Endothelial cell of umbilical vein (primary cell): ENCODE results near the gene HYDIN. TPM values are rescaled to one million over a fixed set of nuclear protein-coding genes. Genes with fewer than 3 reads are reported as not detected.

Source experiments
- BruUV-seq: library from RNA; stranded (reverse); fragments of 400-500 nt; replicated peaks from 2 replicates; lab custom pipeline; 2021; lab: Mats Ljungman, UMichigan
- CTCF ChIA-PET: fragments of 300-600, 350-600 bp; sonication (Branson Sonifier 250); formaldehyde crosslinking; loops from one replicate; lab custom pipeline; 2021; ENCODE audit warnings: antibody characterized with exemption, inconsistent platforms; lab: Charles Lee
- POLR2A ChIA-PET: fragments of 300-600, 350-600 bp; sonication (Branson Sonifier 250); formaldehyde crosslinking; loops from one replicate; lab custom pipeline; 2021; ENCODE audit warnings: antibody characterized with exemption, inconsistent platforms; lab: Charles Lee
- DNase-seq: peaks from one replicate; pipeline ENCODE4 v3.0.0-alpha.2; 2011; ENCODE audit warnings: low read depth, low spot score
- FAIRE-seq: peaks from 2 replicates; lab custom pipeline; 2011; peaks lifted over from hg19 to GRCh38; lab: Jason Lieb, UNC
- H2AFZ ChIP-seq: 2 replicates; pipeline ENCODE4 v1.6.0; 2012; ENCODE audit warnings: low read depth, low read length, control low read depth, inconsistent platforms
- H3K27ac ChIP-seq: 2 replicates; pipeline ENCODE4 v1.5.1; 2011; ENCODE audit warnings: low read depth, mild to moderate bottlenecking, control low read depth, low read length, moderate library complexity; ENCODE audit not compliant: insufficient read depth
- H3K27me3 ChIP-seq, 2 experiments: 2 replicates each; pipeline versions ENCODE4 v1.6.0 to v1.6.1; 2011; ENCODE audit warnings: low read length in 2 of 2, mixed read lengths in 1 of 2; ENCODE audit not compliant: control insufficient read depth in 2 of 2, insufficient read depth in 2 of 2
- H3K36me3 ChIP-seq, 2 experiments: 2 replicates in 1 of 2; 3 replicates in 1 of 2; pipeline ENCODE4 v1.5.1; 2011; ENCODE audit warnings: low read length in 2 of 2, mild to moderate bottlenecking in 1 of 2, moderate library complexity in 1 of 2; ENCODE audit not compliant: control insufficient read depth in 2 of 2, insufficient read depth in 2 of 2; ENCODE audit errors: extremely low read depth in 1 of 2
- H3K4me1 ChIP-seq: 3 replicates; pipeline ENCODE4 v1.5.1; 2011; ENCODE audit warnings: mild to moderate bottlenecking, low read length; ENCODE audit not compliant: control insufficient read depth, insufficient read depth; ENCODE audit errors: extremely low read depth
- H3K4me2 ChIP-seq: 2 replicates; pipeline ENCODE4 v1.6.1; 2011; ENCODE audit warnings: low read length, control low read depth, mixed read lengths; ENCODE audit not compliant: insufficient read depth
- H3K4me3 ChIP-seq, 3 experiments: fragments of 200-600 bp in 1 of 3; sonication (generic), shearing (Covaris generic) in 1 of 3; replicated peaks in 1 of 3; 2 replicates each; pipeline ENCODE4 v1.5.1; 2011 to 2016; ENCODE audit warnings: control low read depth in 3 of 3, low read length in 3 of 3, mild to moderate bottlenecking in 2 of 3, inconsistent platforms in 1 of 3, low read depth in 1 of 3, moderate library complexity in 1 of 3; ENCODE audit not compliant: insufficient read depth in 1 of 3
- H3K79me2 ChIP-seq: 2 replicates; pipeline ENCODE4 v1.6.0; 2012; ENCODE audit warnings: low read length, inconsistent platforms; ENCODE audit not compliant: control insufficient read depth, insufficient read depth
- H3K9ac ChIP-seq: replicated peaks from 2 replicates; pipeline ENCODE3; 2011; ENCODE audit warnings: low read length, control low read depth; ENCODE audit not compliant: insufficient read depth; ENCODE audit errors: extremely low read depth
- H3K9me1 ChIP-seq: replicated peaks from 3 replicates; pipeline ENCODE4 v1.6.0; 2011; ENCODE audit warnings: mild to moderate bottlenecking, low read length; ENCODE audit not compliant: control insufficient read depth, insufficient read depth; ENCODE audit errors: extremely low read depth
- H3K9me3 ChIP-seq: replicated peaks from 2 replicates; pipeline ENCODE4 v1.5.1; 2012; ENCODE audit warnings: low read length, inconsistent platforms; ENCODE audit not compliant: control insufficient read depth, insufficient read depth
- H4K20me1 ChIP-seq: replicated peaks from 2 replicates; pipeline ENCODE3; 2011; ENCODE audit warnings: mild to moderate bottlenecking, low read length; ENCODE audit not compliant: control insufficient read depth, insufficient read depth; ENCODE audit errors: extremely low read depth
- EZH2 ChIP-seq: IDR thresholded peaks from 2 replicates; pipeline ENCODE4 v1.6.1; 2012; ENCODE audit warnings: borderline replicate concordance, low read depth, mild to moderate bottlenecking, moderate library complexity, low read length, inconsistent platforms; ENCODE audit not compliant: severe bottlenecking
- FOS ChIP-seq: IDR thresholded peaks from 2 replicates; pipeline ENCODE4 v1.6.1; 2011; ENCODE audit warnings: mild to moderate bottlenecking, low read length, moderate library complexity, borderline replicate concordance; ENCODE audit not compliant: insufficient read depth
- GATA2 ChIP-seq: IDR thresholded peaks from 2 replicates; pipeline ENCODE4 v1.7.0; 2011; ENCODE audit warnings: low read depth, mild to moderate bottlenecking, moderate library complexity, mixed read lengths, low read length; ENCODE audit not compliant: insufficient read length, insufficient read depth
- JUN ChIP-seq: IDR thresholded peaks from 2 replicates; pipeline ENCODE4 v1.6.1; 2011; ENCODE audit warnings: borderline replicate concordance, low read depth; ENCODE audit not compliant: insufficient read length, insufficient read depth
- MYC ChIP-seq: IDR thresholded peaks from one replicate; pipeline ENCODE4 v1.6.1; 2011; ENCODE audit warnings: mild to moderate bottlenecking, low read depth, low read length
- POLR2A ChIP-seq: IDR thresholded peaks from 2 replicates; pipeline ENCODE4 v1.6.1; 2012; ENCODE audit warnings: low read depth, mild to moderate bottlenecking, control low read depth, low read length
- POLR2AphosphoS5 ChIP-seq: IDR thresholded peaks from 2 replicates; pipeline ENCODE4 v1.6.1; 2012; ENCODE audit warnings: low read depth, mild to moderate bottlenecking, control low read depth, low read length, moderate library complexity; ENCODE audit not compliant: insufficient read depth
- dilution Hi-C: fragments of 300-500 bp; cut with MboI; formaldehyde crosslinking; loops from one replicate; pipeline ENCODE4 v1.15.0; 2019; ENCODE audit warnings: low sequenced_read_pairs; ENCODE audit not compliant: extremely low pct_ligation_motif_present
- intact Hi-C: fragments of 100-400 bp; cut with micrococcal nuclease; formaldehyde crosslinking; loops from one replicate; pipeline ENCODE4 v1.10.0; 2022
- polyA plus RNA-seq, 4 experiments: library from polyadenylated mRNA; depleted of rRNA in 3 of 4; stranded (reverse) in 3 of 4; unstranded in 1 of 4; fragments of >200 nt; gene quantifications; 2 replicates each; pipeline versions ENCODE4 v1.2.1 to v1.2.3, GENCODE V29; 2011 to 2012; ENCODE audit warnings: missing spikeins in 1 of 4
- total RNA-seq: library from RNA; stranded (reverse); gene quantifications from 2 replicates; pipeline ENCODE4 v1.2.3, GENCODE V29; 2021
- TF ChIP-seq, protein P1 (sequence below): IDR thresholded peaks from 2 replicates; pipeline ENCODE4 v1.6.1; 2011; ENCODE audit not compliant: insufficient read depth, insufficient read length

The HYDIN gene
- total and polyA plus RNA-seq, 2 donors (not counting 3 experiments of a cell fraction or from before 2014, with no cell fraction given), result not detected

DNA sequence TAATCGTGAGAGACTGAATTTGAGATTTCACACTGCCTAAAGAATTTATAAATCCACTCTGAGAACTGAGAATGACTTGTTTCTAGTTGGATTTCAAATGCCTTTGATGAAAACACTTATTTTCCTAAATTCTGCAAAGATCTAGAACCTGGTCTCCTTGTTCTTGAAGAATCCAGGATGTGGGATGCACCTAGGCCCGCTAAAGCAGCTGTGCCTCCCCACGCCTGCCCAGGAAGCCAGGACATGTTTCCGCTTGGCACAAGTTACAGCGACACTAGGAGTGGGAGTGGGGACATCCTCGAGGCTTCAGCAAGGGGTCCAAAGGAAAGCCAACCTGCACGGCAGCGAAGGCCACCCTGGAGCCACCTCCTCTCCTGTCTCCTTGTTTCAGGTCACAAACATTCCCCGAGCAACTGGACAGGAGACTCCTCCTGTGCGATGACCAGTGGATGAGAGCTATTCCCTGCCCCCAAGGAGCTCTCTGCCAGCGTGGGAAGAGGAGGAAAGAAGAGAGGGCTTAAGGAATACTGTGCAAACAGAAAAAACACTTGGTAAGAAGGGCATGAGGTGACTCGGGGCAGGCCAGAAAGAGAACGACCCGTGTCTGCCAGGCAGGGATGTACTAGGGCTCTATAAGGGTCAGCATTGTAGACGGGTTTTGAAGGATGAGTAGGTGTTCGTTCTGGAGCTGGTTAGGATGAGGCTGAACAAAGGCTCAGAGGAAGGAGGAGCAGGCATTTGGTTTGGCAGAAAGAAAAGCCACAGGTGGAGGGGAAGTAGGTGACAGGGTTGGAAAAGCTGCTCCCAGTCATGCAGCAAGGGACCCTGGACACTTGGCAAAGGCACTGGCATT is 440.7 kb downstream of the HYDIN start:
- CTCF ChIA-PET, result no interaction called here
- no peak for FAIRE-seq
- H3K9ac ChIP-seq, result no peak overlapping the region
- no TSS peak for BruUV-seq
- no peak overlapping the region for H3K4me3 ChIP-seq
- no peaks in the 10 kb centered on the region for H3K9me3 ChIP-seq
- no peak for TF ChIP-seq POLR2AphosphoS5
- H3K4me1 ChIP-seq, result no peaks in the 10 kb centered on the region
- H3K79me2 ChIP-seq, result peaks cover 26% of the 10 kb centered on the region
- intact Hi-C loops (no loop called here), dilution Hi-C loops (no loop called here)
- no peaks in the 10 kb centered on the region for H3K27me3 ChIP-seq
- POLR2A ChIA-PET, result no interaction called here
- no peak overlapping the region for H2AFZ ChIP-seq
- H3K4me2 ChIP-seq, result no peak overlapping the region
- H3K36me3 ChIP-seq, result peaks cover 2 to 15% of the 10 kb centered on the region in 2 experiments
- no peak for DNase-seq
- H3K27ac ChIP-seq, result no peak overlapping the region
- no peaks in the 10 kb centered on the region for H3K9me1 ChIP-seq
- no peaks in the 10 kb centered on the region for H4K20me1 ChIP-seq

DNA sequence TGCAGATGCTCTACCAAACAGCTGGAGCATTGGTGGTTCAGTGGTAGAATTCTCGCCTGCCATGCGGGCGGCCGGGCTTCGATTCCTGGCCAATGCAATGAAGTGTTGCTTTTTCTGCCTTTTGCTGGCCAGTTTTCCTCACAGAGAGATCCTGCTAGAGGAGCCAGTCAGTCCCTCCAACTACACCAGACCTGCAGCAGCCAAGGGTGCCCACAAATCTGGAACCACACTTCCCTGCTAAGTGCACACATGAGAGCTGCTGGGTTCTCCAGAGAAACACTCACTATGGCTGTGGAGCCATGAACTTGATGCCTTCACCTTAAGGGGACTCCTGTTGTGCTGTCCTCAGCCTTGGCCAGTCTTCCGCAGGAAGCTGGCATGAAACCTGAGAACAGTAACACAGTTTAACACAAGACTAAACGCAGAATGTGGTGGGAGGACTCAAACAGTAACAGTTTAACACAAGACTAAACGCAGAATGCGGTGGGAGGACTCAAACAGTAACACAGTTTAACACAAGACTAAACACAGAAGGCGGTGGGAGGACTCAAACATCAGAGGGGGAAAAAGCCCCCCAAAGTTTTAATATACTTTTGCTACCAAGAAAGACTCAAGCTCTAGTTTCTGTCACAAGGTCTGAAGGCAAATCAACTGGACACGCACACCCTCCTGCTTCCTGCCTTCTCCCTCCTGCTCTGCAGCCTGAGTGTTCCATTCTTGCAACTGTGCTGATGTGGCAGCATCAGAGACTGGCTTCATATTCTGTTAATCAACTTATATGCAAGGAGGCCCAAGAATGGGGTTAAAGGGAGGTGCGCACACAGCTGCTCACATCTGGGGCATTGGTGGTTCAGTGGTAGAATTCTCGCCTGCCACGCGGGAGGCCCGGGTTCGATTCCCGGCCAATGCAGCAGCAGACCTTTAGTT is 441.6 kb downstream of the HYDIN start:
- Histone ChIP-seq H3K9me1 (no peaks in the 10 kb centered on the region), H3K27me3 (no peaks in the 10 kb centered on the region), H3K9me3 (no peaks in the 10 kb centered on the region), H3K27ac (no peak overlapping the region), H3K4me3 (no peak overlapping the region), H3K9ac (no peak overlapping the region), H3K4me2 (no peak overlapping the region), H3K4me1 (no peaks in the 10 kb centered on the region), H2AFZ (no peak overlapping the region), H3K79me2 (peaks cover 22% of the 10 kb centered on the region), H4K20me1 (no peaks in the 10 kb centered on the region), H3K36me3 (peaks cover 2 to 21% of the 10 kb centered on the region in 2 experiments)
- ChIA-PET CTCF (interaction anchor here (1.3 kb wide), 1 partner anchor 18 kb away, joined by 6 read pairs; no protein-coding TSS in a partner anchor), POLR2A (no interaction called here)
- no TSS peak for BruUV-seq
- FAIRE-seq (no peak), DNase-seq (no peak)
- intact Hi-C loops, result no loop called here
- dilution Hi-C loops, result no loop called here
- TF ChIP-seq POLR2AphosphoS5 (no peak), EZH2 (no peak), JUN (no peak), FOS (no peak), POLR2A (no peak), MYC (no peak), GATA2 (no peak)
- TF ChIP-seq, protein P1, sequence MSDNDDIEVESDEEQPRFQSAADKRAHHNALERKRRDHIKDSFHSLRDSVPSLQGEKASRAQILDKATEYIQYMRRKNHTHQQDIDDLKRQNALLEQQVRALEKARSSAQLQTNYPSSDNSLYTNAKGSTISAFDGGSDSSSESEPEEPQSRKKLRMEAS, result no peak
